ENCODE results near the gene TGIF1. TPM values are rescaled to one million over a fixed set of nuclear protein-coding genes. Genes with fewer than 3 reads are reported as not detected.

The TGIF1 gene
- total and polyA plus RNA-seq, 2 of the 4 experiments (the other 2 are of a cell fraction): 62.1 to 118 TPM

DNA sequence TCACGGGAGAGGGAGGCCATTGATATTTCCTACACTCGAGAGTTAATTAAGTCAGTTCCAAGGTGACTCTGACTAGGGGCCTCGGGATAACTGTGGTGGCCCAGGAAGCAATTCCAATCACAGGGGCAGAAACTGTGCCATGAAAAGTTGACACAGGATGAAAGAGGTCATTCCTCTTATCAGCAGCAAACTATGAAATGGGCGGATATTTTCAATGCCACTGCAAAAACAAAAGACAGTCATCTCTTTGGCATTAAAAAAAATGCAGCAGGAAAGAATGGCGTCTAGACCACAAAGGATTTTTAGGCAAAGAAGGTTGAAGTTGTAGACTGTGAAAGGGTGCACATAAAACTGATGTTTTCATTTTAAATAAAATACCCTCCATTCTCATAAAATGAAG lies 50.0 kb downstream of the TGIF1 start:
- H2BK5ac ChIP-seq (ENCODE audit: low read depth, low read length, poor library complexity, severe bottlenecking): no peak overlapping the region
- no peak overlapping the region for H4K91ac ChIP-seq (ENCODE audit: insufficient read depth, low read depth, low read length)
- no peak overlapping the region for H4K8ac ChIP-seq (ENCODE audit: low read depth in 2 of 2, low read length in 2 of 2)
- H3K4me2 ChIP-seq (ENCODE audit: low read depth, low read length): no peak overlapping the region
- no peak overlapping the region for H2BK120ac ChIP-seq (ENCODE audit: low read depth, low read length)
- no peak overlapping the region for H2BK15ac ChIP-seq (ENCODE audit: low read depth, low read length)
- no peak overlapping the region for H3K27ac ChIP-seq (ENCODE audit: insufficient read depth, low read length)
- H3K4ac ChIP-seq (ENCODE audit: low read depth, low read length): no peak overlapping the region
- DNase-seq (no peak), ATAC-seq (ENCODE audit: low read depth) (no peak)
- ChIA-PET POLR2A (ENCODE audit: unreplicated experiment) (no interaction called here), CTCF (interaction anchor here (0.6 kb wide), 1 partner anchor 12 kb away, joined by 3 read pairs; no protein-coding TSS in a partner anchor)
- BruUV-seq (replicated peaks): no TSS peak
- no peaks in the 10 kb centered on the region for H3K79me1 ChIP-seq (ENCODE audit: low read depth in 1 of 2, low read length in 2 of 2)
- no peak overlapping the region for H3K18ac ChIP-seq (ENCODE audit: low read depth, low read length)
- H3K14ac ChIP-seq (replicated peaks; ENCODE audit: low read depth, low read length): no peak overlapping the region
- H2AFZ ChIP-seq (replicated peaks; ENCODE audit: low read length, poor library complexity): peak overlapping the region; percentile 38
- in situ Hi-C loops (cut with MboI; ENCODE audit: low sequenced_read_pairs): no loop called here
- WGBS, 2 experiments (ENCODE audit: extremely low coverage in 2 of 2, insufficient read length in 1 of 2): no CpG with 5 or more reads among the region's 5 CpGs
- H3K9me1 ChIP-seq (ENCODE audit: insufficient read depth, low read length): no peaks in the 10 kb centered on the region
- no peaks in the 10 kb centered on the region for H3K9me3 ChIP-seq (ENCODE audit: control insufficient read depth, insufficient read depth, low read length)
- no peaks in the 10 kb centered on the region for H3K36me3 ChIP-seq (ENCODE audit: control insufficient read depth, insufficient read depth, low read length)
- H3K9ac ChIP-seq (ENCODE audit: low read depth, low read length): no peak overlapping the region
- H3K27me3 ChIP-seq (ENCODE audit: control insufficient read depth, insufficient read depth, low read length): no peaks in the 10 kb centered on the region
- H2AK5ac ChIP-seq (ENCODE audit: low read depth, low read length): no peak overlapping the region
- no peak overlapping the region for H3K4me3 ChIP-seq (ENCODE audit: insufficient read depth, low read depth, low read length)
- H4K5ac ChIP-seq (ENCODE audit: low read depth, low read length): no peak overlapping the region
- no peak overlapping the region for H3K56ac ChIP-seq (ENCODE audit: extremely low read depth, insufficient read depth, low read length)
- no peaks in the 10 kb centered on the region; the same call in 1 of the 2 replicates for H3K4me1 ChIP-seq (ENCODE audit: control insufficient read depth, insufficient read depth, low read length)
- no peak overlapping the region for H2BK20ac ChIP-seq (ENCODE audit: low read depth, low read length)
- TF ChIP-seq, protein P1, sequence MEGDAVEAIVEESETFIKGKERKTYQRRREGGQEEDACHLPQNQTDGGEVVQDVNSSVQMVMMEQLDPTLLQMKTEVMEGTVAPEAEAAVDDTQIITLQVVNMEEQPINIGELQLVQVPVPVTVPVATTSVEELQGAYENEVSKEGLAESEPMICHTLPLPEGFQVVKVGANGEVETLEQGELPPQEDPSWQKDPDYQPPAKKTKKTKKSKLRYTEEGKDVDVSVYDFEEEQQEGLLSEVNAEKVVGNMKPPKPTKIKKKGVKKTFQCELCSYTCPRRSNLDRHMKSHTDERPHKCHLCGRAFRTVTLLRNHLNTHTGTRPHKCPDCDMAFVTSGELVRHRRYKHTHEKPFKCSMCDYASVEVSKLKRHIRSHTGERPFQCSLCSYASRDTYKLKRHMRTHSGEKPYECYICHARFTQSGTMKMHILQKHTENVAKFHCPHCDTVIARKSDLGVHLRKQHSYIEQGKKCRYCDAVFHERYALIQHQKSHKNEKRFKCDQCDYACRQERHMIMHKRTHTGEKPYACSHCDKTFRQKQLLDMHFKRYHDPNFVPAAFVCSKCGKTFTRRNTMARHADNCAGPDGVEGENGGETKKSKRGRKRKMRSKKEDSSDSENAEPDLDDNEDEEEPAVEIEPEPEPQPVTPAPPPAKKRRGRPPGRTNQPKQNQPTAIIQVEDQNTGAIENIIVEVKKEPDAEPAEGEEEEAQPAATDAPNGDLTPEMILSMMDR (conservative IDR thresholded peaks at IDR 0.05; ENCODE audit: low read depth, low read length): no peak
- TF ChIP-seq RCOR1 (IDR thresholded peaks at IDR 0.05; ENCODE audit: insufficient replicate concordance, low read length) (no peak), MXI1 (IDR thresholded peaks at IDR 0.05; ENCODE audit: borderline replicate concordance, low read depth, low read length) (no peak), FOS (IDR thresholded peaks at IDR 0.05; ENCODE audit: low read depth, low read length) (no peak), SMC3 (IDR thresholded peaks at IDR 0.05; ENCODE audit: low read depth, low read length) (no peak), CEBPB (IDR thresholded peaks at IDR 0.05; ENCODE audit: low read depth, low read length) (no peak), NFE2L2 (IDR thresholded peaks at IDR 0.05; ENCODE audit: low read depth, low read length) (no peak)
- TF ChIP-seq, protein P2, sequence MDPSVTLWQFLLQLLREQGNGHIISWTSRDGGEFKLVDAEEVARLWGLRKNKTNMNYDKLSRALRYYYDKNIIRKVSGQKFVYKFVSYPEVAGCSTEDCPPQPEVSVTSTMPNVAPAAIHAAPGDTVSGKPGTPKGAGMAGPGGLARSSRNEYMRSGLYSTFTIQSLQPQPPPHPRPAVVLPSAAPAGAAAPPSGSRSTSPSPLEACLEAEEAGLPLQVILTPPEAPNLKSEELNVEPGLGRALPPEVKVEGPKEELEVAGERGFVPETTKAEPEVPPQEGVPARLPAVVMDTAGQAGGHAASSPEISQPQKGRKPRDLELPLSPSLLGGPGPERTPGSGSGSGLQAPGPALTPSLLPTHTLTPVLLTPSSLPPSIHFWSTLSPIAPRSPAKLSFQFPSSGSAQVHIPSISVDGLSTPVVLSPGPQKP (IDR thresholded peaks at IDR 0.05; ENCODE audit: borderline replicate concordance, low read depth, low read length): no peak
- H2AK9ac ChIP-seq (replicated peaks; ENCODE audit: low read depth, low read length, poor library complexity): no peak overlapping the region
- dilution Hi-C loops (cut with HindIII; ENCODE audit: low sequenced_read_pairs, unreplicated experiment): no loop called here
- H4K20me1 ChIP-seq (ENCODE audit: insufficient read depth, low read length): no peaks in the 10 kb centered on the region
- intact Hi-C loops (cut with micrococcal nuclease): no loop called here
- H3K23ac ChIP-seq (ENCODE audit: low read depth, low read length): peak overlapping the region; percentile 20; the same call in 1 of the 2 replicates

Data from IMR-90 (cell line).